Liver (tissue), 9 donors: ENCODE results near the gene MAPK8. TPM values are rescaled to one million over a fixed set of nuclear protein-coding genes. Genes with fewer than 3 reads are reported as not detected.

Source experiments
- DNase-seq: peaks from one replicate; pipeline ENCODE4 v3.0.0-alpha.2; 2017; ENCODE audit warnings: low spot score
- H3K27ac ChIP-seq, 2 donors: one replicate each; pipeline ENCODE4 v1.7.0; 2013; ENCODE audit warnings: inconsistent platforms in 2 of 2, low read length in 2 of 2, control low read depth in 1 of 2, low read depth in 1 of 2, mild to moderate bottlenecking in 1 of 2
- H3K27me3 ChIP-seq, 4 donors: one replicate each; pipeline versions ENCODE4 v1.6.1 to v1.7.0; 2013; ENCODE audit warnings: low read length in 3 of 4, inconsistent platforms in 1 of 4, mild to moderate bottlenecking in 1 of 4, moderate library complexity in 1 of 4; ENCODE audit not compliant: control insufficient read depth in 4 of 4, insufficient read depth in 4 of 4
- H3K36me3 ChIP-seq, 4 donors: one replicate each; pipeline versions ENCODE4 v1.6.1 to v1.7.0; 2013; ENCODE audit warnings: low read length in 3 of 4, mild to moderate bottlenecking in 3 of 4, low read depth in 1 of 4, moderate library complexity in 1 of 4; ENCODE audit not compliant: control insufficient read depth in 4 of 4, insufficient read depth in 3 of 4
- H3K4me1 ChIP-seq, 4 donors: one replicate each; pipeline versions ENCODE4 v1.6.1 to v1.7.0; 2013; ENCODE audit warnings: low read length in 3 of 4, mild to moderate bottlenecking in 3 of 4, moderate library complexity in 1 of 4; ENCODE audit not compliant: control insufficient read depth in 4 of 4, insufficient read depth in 4 of 4
- H3K4me3 ChIP-seq, 3 donors: one replicate each; pipeline versions ENCODE4 v1.6.1 to v1.7.0; 2013; ENCODE audit warnings: low read length in 3 of 3, control low read depth in 1 of 3, low read depth in 1 of 3, mild to moderate bottlenecking in 1 of 3
- H3K9ac ChIP-seq, 2 donors: one replicate each; pipeline ENCODE4 v1.7.0; 2013; ENCODE audit warnings: low read length in 2 of 2, mild to moderate bottlenecking in 2 of 2, moderate library complexity in 2 of 2, control low read depth in 1 of 2, low read depth in 1 of 2
- H3K9me3 ChIP-seq, 4 donors: one replicate each; pipeline versions ENCODE4 v1.6.1 to v1.7.0; 2013; ENCODE audit warnings: low read length in 3 of 4; ENCODE audit not compliant: control insufficient read depth in 4 of 4
- ATF3 ChIP-seq: IDR thresholded peaks from 2 replicates; pipeline ENCODE4 v1.6.1; 2016; ENCODE audit warnings: antibody characterized with exemption
- CTCF ChIP-seq: fragments of 150-350 bp; IDR thresholded peaks from 2 replicates; pipeline ENCODE4 v1.5.1; 2017; ENCODE audit warnings: improper control_type of control experiment, low read depth, low read length; ENCODE audit not compliant: missing input control
- EGR1 ChIP-seq, 2 donors: IDR thresholded peaks; 2 replicates each; pipeline ENCODE4 v1.6.1; 2016 to 2018; ENCODE audit warnings: antibody characterized with exemption in 2 of 2, low read depth in 2 of 2
- FOXA2 ChIP-seq: IDR thresholded peaks from 2 replicates; pipeline ENCODE4 v1.6.1; 2016; ENCODE audit warnings: antibody characterized with exemption
- GABPA ChIP-seq, 2 donors: IDR thresholded peaks in 1 of 2; conservative IDR thresholded peaks in 1 of 2; 2 replicates each; pipeline ENCODE4 v1.6.1; 2016; ENCODE audit warnings: antibody characterized with exemption in 2 of 2, mild to moderate bottlenecking in 1 of 2, moderate library complexity in 1 of 2
- HNF4A ChIP-seq, 2 donors: conservative IDR thresholded peaks; 2 replicates each; pipeline ENCODE4 v1.6.1; 2016; ENCODE audit warnings: antibody characterized with exemption in 2 of 2, mild to moderate bottlenecking in 2 of 2
- HNF4G ChIP-seq: IDR thresholded peaks from 2 replicates; pipeline ENCODE4 v1.6.1; 2016; ENCODE audit warnings: antibody characterized with exemption
- JUND ChIP-seq, 2 donors: IDR thresholded peaks; 2 replicates each; pipeline ENCODE4 v1.6.1; 2016; ENCODE audit warnings: antibody characterized with exemption in 2 of 2
- NR2F2 ChIP-seq: IDR thresholded peaks from 2 replicates; pipeline ENCODE4 v1.6.1; 2016; ENCODE audit warnings: antibody characterized with exemption
- RAD21 ChIP-seq, 2 donors: IDR thresholded peaks; 2 replicates each; pipeline ENCODE4 v1.6.1; 2016; ENCODE audit warnings: antibody characterized with exemption in 2 of 2, mild to moderate bottlenecking in 2 of 2
- RXRA ChIP-seq, 2 donors: IDR thresholded peaks; 2 replicates each; pipeline ENCODE4 v1.6.1; 2017 to 2018; ENCODE audit warnings: antibody characterized with exemption in 2 of 2, mild to moderate bottlenecking in 1 of 2
- SP1 ChIP-seq: IDR thresholded peaks from 2 replicates; pipeline ENCODE4 v1.6.1; 2018; ENCODE audit warnings: antibody characterized with exemption, mild to moderate bottlenecking
- YY1 ChIP-seq: IDR thresholded peaks from 2 replicates; pipeline ENCODE4 v1.6.1; 2016; ENCODE audit warnings: antibody characterized with exemption, mild to moderate bottlenecking
- WGBS: extraction: QIAGEN DNeasy Blood & Tissue Kit; methylation state at CpG from one replicate; pipeline ENCODE4 v1.1.7; 2013; 5-methylcytosine and 5-hydroxymethylcytosine counted together
- polyA plus RNA-seq, 2 donors: library from polyadenylated mRNA; stranded (reverse) in 1 of 2; unstranded in 1 of 2; fragments of 200-250 nt in 1 of 2; fragments of >200 nt in 1 of 2; fragmentation: Nextera tagmentation in 1 of 2; extraction: Ambion mirVana in 1 of 2; gene quantifications; one replicate each; pipeline versions ENCODE4 v1.2.1 to v1.2.3, GENCODE V29; 2013 to 2015
- total RNA-seq, 2 donors: library from RNA; depleted of rRNA; stranded (reverse); fragments of >200 nt; gene quantifications; one replicate each; pipeline ENCODE4 v1.2.3, GENCODE V29; 2014
- TF ChIP-seq, protein P1 (sequence below): IDR thresholded peaks from 2 replicates; pipeline ENCODE4 v1.6.1; 2016; ENCODE audit warnings: antibody characterized with exemption
- TF ChIP-seq, protein P2 (sequence below): IDR thresholded peaks from 2 replicates; pipeline ENCODE4 v1.6.1; 2016; ENCODE audit warnings: antibody characterized with exemption
- TF ChIP-seq, protein P3 (sequence below): IDR thresholded peaks from 2 replicates; pipeline ENCODE4 v1.6.1; 2016; ENCODE audit warnings: antibody characterized with exemption, mild to moderate bottlenecking
- donor health status: healthy.
- donor health status: healthy.
- donor health status: healthy.
- donor health status: healthy.
- donor health status: healthy.

MAPK8 gene
- total and polyA plus RNA-seq, 4 donors = 14.9 to 51.6 (median 24.8) TPM

DNA sequence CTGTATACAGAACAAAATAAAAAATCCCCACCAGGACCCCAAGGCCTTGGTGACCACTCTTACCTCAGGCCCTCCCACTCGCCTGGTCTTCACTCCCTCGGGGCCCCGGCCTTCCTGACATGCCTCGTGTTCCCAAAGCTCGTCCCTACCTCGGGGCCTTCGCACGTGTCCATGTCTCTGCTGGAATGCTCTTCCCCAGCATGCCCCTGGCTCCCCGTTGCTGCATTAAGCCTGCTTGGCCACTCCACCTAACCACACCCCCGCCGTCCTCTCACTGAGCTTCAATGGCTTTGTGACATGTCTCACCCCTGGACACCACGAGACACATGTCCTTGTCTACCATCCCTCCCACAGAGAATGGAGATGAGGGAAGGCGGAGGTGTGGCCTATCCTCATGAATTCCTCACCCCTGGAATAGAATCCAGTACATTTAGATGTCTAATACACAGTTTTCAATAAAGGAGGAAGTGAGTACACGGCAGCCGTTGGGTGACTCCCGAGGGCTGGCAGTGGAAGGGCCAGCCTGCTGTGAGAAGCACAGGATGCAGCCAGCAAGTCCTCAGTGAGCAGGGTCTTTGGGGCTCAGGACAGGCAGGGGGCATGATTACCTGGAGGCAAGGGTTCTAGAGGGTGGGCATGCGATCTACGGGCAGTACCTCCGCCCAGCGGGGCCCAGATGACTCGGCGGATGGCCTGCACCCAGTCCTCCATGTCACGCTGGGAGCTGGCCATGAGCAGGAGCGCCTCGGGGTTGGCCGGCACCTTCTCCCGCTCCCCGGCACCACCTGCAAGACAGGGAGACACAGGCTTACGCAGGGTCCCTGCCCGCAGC is 172.7 kb downstream of the MAPK8 start:
- no peaks in the 10 kb centered on the region for H3K27me3 ChIP-seq
- H3K4me3 ChIP-seq = no peak overlapping the region
- H3K4me1 ChIP-seq = no peaks in the 10 kb centered on the region
- no peaks in the 10 kb centered on the region for H3K9me3 ChIP-seq
- H3K27ac ChIP-seq = no peak overlapping the region
- WGBS = 87% methylated on average over 30 of the region's 30 CpGs
- H3K9ac ChIP-seq = no peak overlapping the region
- no peaks in the 10 kb centered on the region for H3K36me3 ChIP-seq
- TF ChIP-seq JUND (IDR thresholded peaks at IDR 0.05) (no peak), RAD21 (IDR thresholded peaks at IDR 0.05) (no peak), YY1 (no peak), ATF3 (no peak), GABPA (IDR thresholded peaks at IDR 0.05 in 1 of 2, conservative IDR thresholded peaks at IDR 0.05 in 1 of 2) (no peak)
- TF ChIP-seq, protein P1, sequence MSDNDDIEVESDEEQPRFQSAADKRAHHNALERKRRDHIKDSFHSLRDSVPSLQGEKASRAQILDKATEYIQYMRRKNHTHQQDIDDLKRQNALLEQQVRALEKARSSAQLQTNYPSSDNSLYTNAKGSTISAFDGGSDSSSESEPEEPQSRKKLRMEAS = no peak
- DNase-seq = peak; percentile 35

GRCh38 chr10:48480397-48481374 is 174.2 kb downstream of the MAPK8 start:
- no peaks in the 10 kb centered on the region for H3K36me3 ChIP-seq
- peak; percentile 79 for DNase-seq
- H3K27ac ChIP-seq = no peak overlapping the region
- H3K4me3 ChIP-seq = no peak overlapping the region
- H3K27me3 ChIP-seq = no peaks in the 10 kb centered on the region
- 57% methylated on average over 20 of the region's 20 CpGs for WGBS
- H3K4me1 ChIP-seq = peaks cover 0 to 8% (median 2%) of the 10 kb centered on the region in 4 donors
- H3K9me3 ChIP-seq = no peaks in the 10 kb centered on the region
- H3K9ac ChIP-seq = no peak overlapping the region
- TF ChIP-seq CTCF = no peak
- TF ChIP-seq EGR1 (IDR thresholded peaks at IDR 0.05; ENCODE audit: low read depth in 2 of 2) = no peak
- TF ChIP-seq, protein P2, sequence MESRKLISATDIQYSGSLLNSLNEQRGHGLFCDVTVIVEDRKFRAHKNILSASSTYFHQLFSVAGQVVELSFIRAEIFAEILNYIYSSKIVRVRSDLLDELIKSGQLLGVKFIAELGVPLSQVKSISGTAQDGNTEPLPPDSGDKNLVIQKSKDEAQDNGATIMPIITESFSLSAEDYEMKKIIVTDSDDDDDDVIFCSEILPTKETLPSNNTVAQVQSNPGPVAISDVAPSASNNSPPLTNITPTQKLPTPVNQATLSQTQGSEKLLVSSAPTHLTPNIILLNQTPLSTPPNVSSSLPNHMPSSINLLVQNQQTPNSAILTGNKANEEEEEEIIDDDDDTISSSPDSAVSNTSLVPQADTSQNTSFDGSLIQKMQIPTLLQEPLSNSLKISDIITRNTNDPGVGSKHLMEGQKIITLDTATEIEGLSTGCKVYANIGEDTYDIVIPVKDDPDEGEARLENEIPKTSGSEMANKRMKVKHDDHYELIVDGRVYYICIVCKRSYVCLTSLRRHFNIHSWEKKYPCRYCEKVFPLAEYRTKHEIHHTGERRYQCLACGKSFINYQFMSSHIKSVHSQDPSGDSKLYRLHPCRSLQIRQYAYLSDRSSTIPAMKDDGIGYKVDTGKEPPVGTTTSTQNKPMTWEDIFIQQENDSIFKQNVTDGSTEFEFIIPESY = no peak
- no peak for TF ChIP-seq SP1
- TF ChIP-seq FOXA2 = no peak
- TF ChIP-seq GABPA (IDR thresholded peaks at IDR 0.05 in 1 of 2, conservative IDR thresholded peaks at IDR 0.05 in 1 of 2) = no peak
- TF ChIP-seq JUND (IDR thresholded peaks at IDR 0.05) = no peak
- no peak for TF ChIP-seq NR2F2
- TF ChIP-seq, protein P3, sequence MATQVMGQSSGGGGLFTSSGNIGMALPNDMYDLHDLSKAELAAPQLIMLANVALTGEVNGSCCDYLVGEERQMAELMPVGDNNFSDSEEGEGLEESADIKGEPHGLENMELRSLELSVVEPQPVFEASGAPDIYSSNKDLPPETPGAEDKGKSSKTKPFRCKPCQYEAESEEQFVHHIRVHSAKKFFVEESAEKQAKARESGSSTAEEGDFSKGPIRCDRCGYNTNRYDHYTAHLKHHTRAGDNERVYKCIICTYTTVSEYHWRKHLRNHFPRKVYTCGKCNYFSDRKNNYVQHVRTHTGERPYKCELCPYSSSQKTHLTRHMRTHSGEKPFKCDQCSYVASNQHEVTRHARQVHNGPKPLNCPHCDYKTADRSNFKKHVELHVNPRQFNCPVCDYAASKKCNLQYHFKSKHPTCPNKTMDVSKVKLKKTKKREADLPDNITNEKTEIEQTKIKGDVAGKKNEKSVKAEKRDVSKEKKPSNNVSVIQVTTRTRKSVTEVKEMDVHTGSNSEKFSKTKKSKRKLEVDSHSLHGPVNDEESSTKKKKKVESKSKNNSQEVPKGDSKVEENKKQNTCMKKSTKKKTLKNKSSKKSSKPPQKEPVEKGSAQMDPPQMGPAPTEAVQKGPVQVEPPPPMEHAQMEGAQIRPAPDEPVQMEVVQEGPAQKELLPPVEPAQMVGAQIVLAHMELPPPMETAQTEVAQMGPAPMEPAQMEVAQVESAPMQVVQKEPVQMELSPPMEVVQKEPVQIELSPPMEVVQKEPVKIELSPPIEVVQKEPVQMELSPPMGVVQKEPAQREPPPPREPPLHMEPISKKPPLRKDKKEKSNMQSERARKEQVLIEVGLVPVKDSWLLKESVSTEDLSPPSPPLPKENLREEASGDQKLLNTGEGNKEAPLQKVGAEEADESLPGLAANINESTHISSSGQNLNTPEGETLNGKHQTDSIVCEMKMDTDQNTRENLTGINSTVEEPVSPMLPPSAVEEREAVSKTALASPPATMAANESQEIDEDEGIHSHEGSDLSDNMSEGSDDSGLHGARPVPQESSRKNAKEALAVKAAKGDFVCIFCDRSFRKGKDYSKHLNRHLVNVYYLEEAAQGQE = no peak
- TF ChIP-seq HNF4G = no peak
- no peak for TF ChIP-seq RXRA (IDR thresholded peaks at IDR 0.05)
- TF ChIP-seq, protein P1 = no peak
- no peak for TF ChIP-seq ATF3
- TF ChIP-seq HNF4A (conservative IDR thresholded peaks at IDR 0.05) = no peak
